OCI-LY3 (cell line): ENCODE data around the gene GALNT18.

ENCODE experiments used
- CTCF ChIP-seq: fragments of 200-600, 300-600 bp; sonication (generic); IDR thresholded peaks from 2 replicates; pipeline ENCODE4 v1.5.1; 2014; ENCODE audit warnings: antibody characterized with exemption, low read length, low read depth
- EZH2phosphoT487 ChIP-seq: fragments of 200-600 bp; shearing (Covaris generic); IDR thresholded peaks from 2 replicates; pipeline ENCODE4 v1.6.1; 2018; ENCODE audit warnings: antibody characterized with exemption, mixed run types, low read depth

GRCh38 chr11:11448626-11449025 lies 173.2 kb downstream of the GALNT18 start:
- TF ChIP-seq CTCF (no peak), EZH2phosphoT487 (no peak)
